OCI-LY3 (cell line): ENCODE data around the gene CHGA.

Experiments used
- H2AFZ ChIP-seq: fragments of 200-600, 300-600 bp; shearing (Covaris generic); 2 replicates; pipeline ENCODE4 v1.6.0; 2014; ENCODE audit warnings: antibody characterized with exemption, low read depth, low read length
- H3K27ac ChIP-seq: fragments of 200-600, 300-600 bp; sonication (generic); 2 replicates; pipeline ENCODE4 v1.5.1; 2014; ENCODE audit warnings: mild to moderate bottlenecking, low read length, moderate library complexity, mixed read lengths
- H3K27me3 ChIP-seq: fragments of 200-600, 300-600 bp; sonication (generic); 2 replicates; pipeline ENCODE4 v1.6.1; 2014; ENCODE audit warnings: low read depth, low read length, mixed read lengths
- H3K36me3 ChIP-seq: fragments of 200-600, 300-600 bp; sonication (generic); replicated peaks from 2 replicates; pipeline ENCODE3; 2014; ENCODE audit warnings: low read depth, low read length, mixed read lengths
- H3K4me1 ChIP-seq: fragments of 300-600, 200-600 bp; sonication (generic); 2 replicates; pipeline ENCODE4 v1.6.1; 2014; ENCODE audit warnings: low read length, mixed read lengths
- H3K4me2 ChIP-seq: fragments of 200-600, 300-600 bp; sonication (generic); 2 replicates; pipeline ENCODE4 v1.6.1; 2014; ENCODE audit warnings: low read length, mixed read lengths
- H3K4me3 ChIP-seq: fragments of 300-600, 200-600 bp; sonication (generic); 2 replicates; pipeline ENCODE4 v1.5.1; 2014; ENCODE audit warnings: antibody characterized with exemption, mild to moderate bottlenecking, low read length, moderate library complexity
- H3K79me2 ChIP-seq: fragments of 300-600, 200-600 bp; shearing (Covaris generic); 2 replicates; pipeline ENCODE4 v1.6.1; 2014; ENCODE audit warnings: mild to moderate bottlenecking, low read length, mixed read lengths
- H3K9ac ChIP-seq: fragments of 300-600, 200-600 bp; shearing (Covaris generic); 2 replicates; pipeline ENCODE4 v1.6.0; 2014; ENCODE audit warnings: mild to moderate bottlenecking, low read length, moderate library complexity
- H3K9me3 ChIP-seq: fragments of 200-600, 300-600 bp; shearing (Covaris generic); 2 replicates; pipeline ENCODE4 v1.6.1; 2014; ENCODE audit warnings: low read length, mixed read lengths; ENCODE audit not compliant: insufficient read depth
- H4K20me1 ChIP-seq: fragments of 200-600, 300-600 bp; sonication (generic); 2 replicates; pipeline ENCODE4 v1.6.1; 2016; ENCODE audit warnings: low read length, mixed read lengths; ENCODE audit not compliant: insufficient read depth
- EZH2phosphoT487 ChIP-seq: fragments of 200-600 bp; shearing (Covaris generic); IDR thresholded peaks from 2 replicates; pipeline ENCODE4 v1.6.1; 2018; ENCODE audit warnings: antibody characterized with exemption, mixed run types, low read depth
- TF ChIP-seq, protein P1 (sequence below): fragments of 200-600, 300-600 bp; sonication (generic); IDR thresholded peaks from 2 replicates; pipeline ENCODE4 v1.5.1; 2014; ENCODE audit warnings: antibody characterized with exemption, low read length, low read depth

CHGA gene

DNA sequence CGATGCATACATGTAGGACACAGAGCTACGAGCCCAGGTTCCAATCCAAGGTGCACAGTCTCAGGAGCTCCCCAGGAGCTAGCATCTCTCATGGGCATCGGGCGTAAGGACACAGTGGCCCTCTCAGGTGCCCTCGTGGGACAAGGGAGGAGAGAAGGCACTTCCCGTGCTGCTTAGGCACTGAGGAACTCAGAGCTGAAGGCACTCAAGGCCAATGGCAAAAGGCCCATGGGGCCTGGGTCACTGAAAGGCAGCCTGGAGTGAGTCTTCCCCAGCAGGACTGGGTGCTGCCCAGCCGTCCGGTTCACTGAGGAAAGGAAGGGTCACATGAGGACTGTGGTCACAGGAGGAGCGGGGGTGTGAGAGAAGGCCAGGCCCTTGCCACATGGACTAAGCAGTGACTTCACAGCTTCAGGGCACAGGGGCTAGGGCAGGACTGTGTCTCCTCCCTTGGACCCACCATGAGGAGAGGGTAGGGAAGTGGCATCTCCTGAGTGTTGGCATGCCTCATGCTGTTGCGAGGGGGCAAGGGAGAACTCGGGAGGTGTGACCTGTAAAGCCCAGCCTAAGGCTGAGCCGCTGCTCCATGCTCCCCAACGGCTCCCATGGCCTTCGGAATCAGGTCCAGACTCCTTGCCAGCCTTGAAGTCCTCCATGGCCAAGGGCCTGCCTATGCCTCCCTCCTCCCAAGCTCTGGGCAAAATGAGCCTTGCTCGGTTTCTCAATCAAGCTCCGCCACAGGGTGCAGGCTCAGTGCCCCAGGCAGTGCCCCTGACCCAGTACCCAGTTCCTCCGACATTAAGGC is 51.8 kb downstream of the CHGA start:
- no peak overlapping the region for H2AFZ ChIP-seq
- H3K9me3 ChIP-seq: peaks cover 26% of the 10 kb centered on the region
- H3K79me2 ChIP-seq: no peaks in the 10 kb centered on the region
- H3K27me3 ChIP-seq: no peaks in the 10 kb centered on the region
- peaks cover 24% of the 10 kb centered on the region for H3K36me3 ChIP-seq
- H3K27ac ChIP-seq: no peak overlapping the region
- no peaks in the 10 kb centered on the region for H4K20me1 ChIP-seq
- no peak overlapping the region for H3K9ac ChIP-seq
- TF ChIP-seq, protein P1, sequence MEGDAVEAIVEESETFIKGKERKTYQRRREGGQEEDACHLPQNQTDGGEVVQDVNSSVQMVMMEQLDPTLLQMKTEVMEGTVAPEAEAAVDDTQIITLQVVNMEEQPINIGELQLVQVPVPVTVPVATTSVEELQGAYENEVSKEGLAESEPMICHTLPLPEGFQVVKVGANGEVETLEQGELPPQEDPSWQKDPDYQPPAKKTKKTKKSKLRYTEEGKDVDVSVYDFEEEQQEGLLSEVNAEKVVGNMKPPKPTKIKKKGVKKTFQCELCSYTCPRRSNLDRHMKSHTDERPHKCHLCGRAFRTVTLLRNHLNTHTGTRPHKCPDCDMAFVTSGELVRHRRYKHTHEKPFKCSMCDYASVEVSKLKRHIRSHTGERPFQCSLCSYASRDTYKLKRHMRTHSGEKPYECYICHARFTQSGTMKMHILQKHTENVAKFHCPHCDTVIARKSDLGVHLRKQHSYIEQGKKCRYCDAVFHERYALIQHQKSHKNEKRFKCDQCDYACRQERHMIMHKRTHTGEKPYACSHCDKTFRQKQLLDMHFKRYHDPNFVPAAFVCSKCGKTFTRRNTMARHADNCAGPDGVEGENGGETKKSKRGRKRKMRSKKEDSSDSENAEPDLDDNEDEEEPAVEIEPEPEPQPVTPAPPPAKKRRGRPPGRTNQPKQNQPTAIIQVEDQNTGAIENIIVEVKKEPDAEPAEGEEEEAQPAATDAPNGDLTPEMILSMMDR: no peak
- TF ChIP-seq EZH2phosphoT487: no peak
- H3K4me1 ChIP-seq: no peaks in the 10 kb centered on the region; the same call in 1 of the 2 replicates
- no peak overlapping the region for H3K4me3 ChIP-seq
- no peak overlapping the region for H3K4me2 ChIP-seq

GRCh38 chr14:92976268-92976667 is 53.3 kb downstream of the CHGA start:
- Histone ChIP-seq H3K9ac (no peak overlapping the region), H3K4me3 (no peak overlapping the region), H2AFZ (no peak overlapping the region), H3K9me3 (peaks cover 33% of the 10 kb centered on the region), H3K36me3 (peaks cover 30% of the 10 kb centered on the region), H3K4me1 (no peaks in the 10 kb centered on the region; the same call in 1 of the 2 replicates), H3K27me3 (no peaks in the 10 kb centered on the region), H3K27ac (no peak overlapping the region), H3K4me2 (no peak overlapping the region), H3K79me2 (no peaks in the 10 kb centered on the region), H4K20me1 (no peaks in the 10 kb centered on the region)
- TF ChIP-seq EZH2phosphoT487: no peak
- TF ChIP-seq, protein P1: no peak

DNA sequence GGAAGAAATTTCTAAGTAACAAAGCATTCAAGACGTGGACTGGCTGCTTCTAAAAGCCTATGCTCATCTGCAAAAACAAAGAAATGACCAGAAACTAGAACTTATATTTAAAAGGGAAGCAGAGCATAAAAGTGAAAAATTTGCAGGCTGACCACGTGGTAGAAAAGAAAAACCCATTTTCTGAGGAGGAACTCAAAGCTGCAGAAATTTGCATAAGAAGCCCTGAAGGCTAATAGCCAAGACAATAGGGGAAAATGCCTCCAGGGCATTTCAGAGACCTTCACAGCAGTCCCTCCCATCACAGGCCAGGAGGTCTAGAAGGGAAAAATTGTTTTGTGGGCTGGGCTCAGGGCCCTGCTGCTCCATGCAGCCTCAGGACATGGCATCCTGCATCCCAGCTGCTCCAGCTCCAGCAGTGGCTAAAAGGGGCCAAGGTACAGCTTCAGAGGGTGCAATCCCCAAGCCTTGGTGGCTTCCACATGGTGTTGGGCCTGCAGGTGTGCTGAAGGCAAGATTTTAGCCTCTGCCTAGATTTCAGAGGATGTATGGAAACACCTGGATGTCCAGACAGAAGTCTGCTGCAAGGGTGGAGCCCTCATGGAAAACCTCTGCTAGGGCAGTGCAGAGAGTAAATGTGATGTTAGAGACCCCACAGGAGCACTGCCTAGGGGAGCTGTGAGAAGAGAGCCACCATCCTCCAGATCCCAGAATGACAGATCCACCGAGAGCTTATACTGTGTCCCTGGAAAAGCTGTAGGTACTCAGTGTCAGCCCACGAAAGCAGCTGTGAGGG is 55.5 kb downstream of the CHGA start:
- no peaks in the 10 kb centered on the region for H4K20me1 ChIP-seq
- H3K79me2 ChIP-seq: no peaks in the 10 kb centered on the region
- no peak overlapping the region for H3K9ac ChIP-seq
- no peak overlapping the region for H3K4me3 ChIP-seq
- H2AFZ ChIP-seq: no peak overlapping the region
- H3K9me3 ChIP-seq: peaks cover 33% of the 10 kb centered on the region
- peaks cover 30% of the 10 kb centered on the region for H3K36me3 ChIP-seq
- H3K27ac ChIP-seq: no peak overlapping the region
- H3K4me2 ChIP-seq: no peak overlapping the region
- no peaks in the 10 kb centered on the region; the same call in 1 of the 2 replicates for H3K4me1 ChIP-seq
- TF ChIP-seq, protein P1: no peak
- TF ChIP-seq EZH2phosphoT487: no peak
- H3K27me3 ChIP-seq: no peaks in the 10 kb centered on the region

- Histone ChIP-seq H2AFZ (no peak overlapping the region), H3K9me3 (peaks cover 29% of the 10 kb centered on the region), H3K27me3 (no peaks in the 10 kb centered on the region), H3K9ac (no peak overlapping the region), H3K4me2 (no peak overlapping the region), H3K4me1 (no peaks in the 10 kb centered on the region; the same call in 1 of the 2 replicates), H3K27ac (no peak overlapping the region), H3K36me3 (peaks cover 26% of the 10 kb centered on the region), H4K20me1 (no peaks in the 10 kb centered on the region), H3K79me2 (no peaks in the 10 kb centered on the region), H3K4me3 (no peak overlapping the region)
- TF ChIP-seq, protein P1: no peak
- TF ChIP-seq EZH2phosphoT487: no peak
Observed at GRCh38 chr14:92980866-92981265, 57.9 kb downstream of the CHGA start.
